Transverse colon (tissue), 3 donors: ENCODE measurements around the gene DERA.

Experiments
- CTCF ChIP-seq, 5 experiments: fragments of 200-600 bp in 3 of 5; fragments of 450-650 bp in 2 of 5; sonication (generic) in 3 of 5; IDR thresholded peaks; 1 replicate in 2 of 5; 2 replicates in 3 of 5; pipeline ENCODE4 v1.5.1; 2016 to 2017; ENCODE audit warnings: antibody characterized with exemption in 5 of 5, inconsistent platforms in 3 of 5, mild to moderate bottlenecking in 2 of 5, moderate library complexity in 1 of 5
- EP300 ChIP-seq: sonication (generic); formaldehyde crosslinking; IDR thresholded peaks from one replicate; pipeline ENCODE4 v1.6.1; 2017; ENCODE audit warnings: antibody characterized with exemption, low read depth
- POLR2A ChIP-seq: fragments of 450-650 bp; IDR thresholded peaks from one replicate; pipeline ENCODE4 v1.6.1; 2016; ENCODE audit warnings: antibody characterized with exemption, mild to moderate bottlenecking, moderate library complexity

- TF ChIP-seq CTCF (IDR thresholded peaks at IDR 0.05): no peak
- TF ChIP-seq POLR2A: no peak
- no peak for TF ChIP-seq EP300
These were observed 45.5 kb downstream of the DERA start for GRCh38 chr12:15956413-15957185.
